Choroid plexus epithelial cell (primary cell): Measurements from ENCODE around the gene LHFPL6.

Source experiments
- DNase-seq: peaks from one replicate; pipeline ENCODE4 v3.0.0-alpha.2; 2010; ENCODE audit warnings: low read depth
- H3K4me3 ChIP-seq: 2 replicates; pipeline ENCODE4 v1.5.1; 2011; ENCODE audit warnings: low read depth, mild to moderate bottlenecking, control low read depth, low read length, moderate library complexity
- TF ChIP-seq, protein P1 (sequence below): conservative IDR thresholded peaks from 2 replicates; pipeline ENCODE4 v1.5.1; 2011; ENCODE audit warnings: low read depth, mild to moderate bottlenecking, control low read depth, inconsistent platforms, low read length, moderate library complexity

Gene LHFPL6

GRCh38 chr13:39602614-39603366 lies at the start of gene LHFPL6:
TSS of gene LHFPL6 (minus strand) at chr13:39603193.
- peak; percentile 84 for DNase-seq
- peak within 1 kb of the TSS; percentile 82 for H3K4me3 ChIP-seq
- TF ChIP-seq, protein P1, sequence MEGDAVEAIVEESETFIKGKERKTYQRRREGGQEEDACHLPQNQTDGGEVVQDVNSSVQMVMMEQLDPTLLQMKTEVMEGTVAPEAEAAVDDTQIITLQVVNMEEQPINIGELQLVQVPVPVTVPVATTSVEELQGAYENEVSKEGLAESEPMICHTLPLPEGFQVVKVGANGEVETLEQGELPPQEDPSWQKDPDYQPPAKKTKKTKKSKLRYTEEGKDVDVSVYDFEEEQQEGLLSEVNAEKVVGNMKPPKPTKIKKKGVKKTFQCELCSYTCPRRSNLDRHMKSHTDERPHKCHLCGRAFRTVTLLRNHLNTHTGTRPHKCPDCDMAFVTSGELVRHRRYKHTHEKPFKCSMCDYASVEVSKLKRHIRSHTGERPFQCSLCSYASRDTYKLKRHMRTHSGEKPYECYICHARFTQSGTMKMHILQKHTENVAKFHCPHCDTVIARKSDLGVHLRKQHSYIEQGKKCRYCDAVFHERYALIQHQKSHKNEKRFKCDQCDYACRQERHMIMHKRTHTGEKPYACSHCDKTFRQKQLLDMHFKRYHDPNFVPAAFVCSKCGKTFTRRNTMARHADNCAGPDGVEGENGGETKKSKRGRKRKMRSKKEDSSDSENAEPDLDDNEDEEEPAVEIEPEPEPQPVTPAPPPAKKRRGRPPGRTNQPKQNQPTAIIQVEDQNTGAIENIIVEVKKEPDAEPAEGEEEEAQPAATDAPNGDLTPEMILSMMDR, result peak; percentile 63

- TF ChIP-seq, protein P1, result no peak
- H3K4me3 ChIP-seq, result no peak overlapping the region
- DNase-seq, result no peak
Observed at GRCh38 chr13:39646122-39646521, 43.1 kb upstream of the LHFPL6 start.

DNA sequence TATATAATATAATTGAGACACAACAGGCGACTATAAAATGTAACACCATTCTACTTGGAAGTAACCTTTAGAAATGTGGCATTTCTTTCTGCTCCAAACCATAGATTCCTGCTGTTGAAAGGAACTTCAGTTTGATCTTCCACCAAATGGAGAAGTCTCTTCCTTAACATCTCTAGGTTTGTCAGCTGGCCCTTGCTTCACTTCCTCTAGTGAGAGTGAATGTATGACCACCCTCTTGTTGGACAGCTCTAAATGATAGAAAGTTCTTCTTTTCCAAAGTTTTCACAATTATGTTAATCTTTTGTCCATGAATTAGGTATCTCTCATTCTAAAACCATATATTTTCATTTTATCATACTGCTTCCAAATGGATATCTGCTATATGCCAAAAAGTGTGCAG lies 38.7 kb upstream of the LHFPL6 start:
- H3K4me3 ChIP-seq, result no peak overlapping the region
- TF ChIP-seq, protein P1, result no peak
- no peak for DNase-seq

DNA sequence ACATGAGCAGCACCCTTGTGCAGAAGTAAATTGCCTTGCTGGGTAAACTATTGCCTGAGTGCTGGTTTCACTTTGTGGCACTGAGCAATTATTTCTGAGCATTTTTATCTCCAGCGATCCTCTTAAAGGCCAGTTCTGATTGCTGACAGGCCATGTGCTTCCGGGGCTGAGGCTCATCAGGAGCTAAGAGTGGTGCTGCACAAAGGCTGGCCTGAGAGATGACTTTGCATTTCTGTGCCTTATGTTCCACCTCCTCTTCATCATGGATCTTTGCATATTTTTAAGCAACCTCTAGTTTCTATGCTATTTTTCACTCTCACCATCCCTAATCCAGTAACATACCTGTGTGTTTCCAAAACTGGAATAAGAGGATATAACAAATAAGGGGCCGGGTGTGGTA lies 34.9 kb upstream of the LHFPL6 start:
- no peak for DNase-seq
- TF ChIP-seq, protein P1, result no peak
- no peak overlapping the region for H3K4me3 ChIP-seq

- H3K4me3 ChIP-seq, result no peak overlapping the region
- DNase-seq, result no peak
- TF ChIP-seq, protein P1, result no peak
Observed at GRCh38 chr13:39635564-39635963, 32.6 kb upstream of the LHFPL6 start.

DNA sequence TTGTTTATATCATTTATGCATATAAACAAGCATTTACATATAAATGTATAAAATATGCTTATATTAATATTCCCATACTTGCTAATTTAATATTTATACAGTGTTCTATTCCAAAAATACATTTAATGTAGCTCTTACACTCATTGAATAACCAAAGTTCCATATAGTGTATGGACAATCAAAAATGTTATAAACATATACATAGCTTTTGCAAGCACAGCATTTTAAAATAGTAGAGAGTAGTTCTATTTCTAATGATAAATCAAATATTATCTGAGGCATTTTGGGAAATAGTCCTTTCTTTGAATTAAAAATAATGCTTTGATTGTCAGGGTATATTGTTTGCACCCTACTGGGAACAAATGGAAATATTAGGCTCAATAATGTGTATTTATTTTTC lies 30.0 kb upstream of the LHFPL6 start:
- H3K4me3 ChIP-seq, result no peak overlapping the region
- DNase-seq, result no peak
- TF ChIP-seq, protein P1, result no peak

DNA sequence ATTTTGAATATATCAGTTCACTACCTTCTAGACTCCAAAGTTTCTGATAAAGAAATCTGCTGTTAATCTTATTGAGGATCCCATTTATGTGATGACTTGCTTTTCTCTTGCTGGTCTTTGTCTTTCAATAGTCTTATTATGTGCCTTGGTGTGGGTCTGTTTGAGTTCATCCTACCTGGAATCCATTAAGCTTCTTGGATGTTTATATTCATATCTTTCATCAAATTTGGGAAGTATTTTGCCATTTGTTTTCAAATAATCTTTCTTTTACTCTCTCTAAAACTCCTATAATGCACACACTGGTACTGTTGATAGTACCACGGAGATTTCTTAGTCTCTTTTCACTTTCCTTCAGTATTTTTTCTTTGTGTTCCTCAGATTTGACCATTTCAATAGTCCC lies 28.3 kb upstream of the LHFPL6 start:
- TF ChIP-seq, protein P1, result no peak
- DNase-seq, result no peak
- no peak overlapping the region for H3K4me3 ChIP-seq
